Measurements from ENCODE around the gene SRSF11. TPM values are rescaled to one million over a fixed set of nuclear protein-coding genes. Genes with fewer than 3 reads are reported as not detected.
A peak's percentile ranks its signal among the peaks of the same experiment; 100 is the strongest.

Gene SRSF11
- total and polyA plus RNA-seq, 2 of the 4 experiments (the other 2 are of a cell fraction): 94.5 to 149 TPM

GRCh38 chr1:70220517-70221237 lies 503 bp upstream of the SRSF11 start (continued):
- no peak for TF ChIP-seq SMC3 (IDR thresholded peaks at IDR 0.05; ENCODE audit: low read depth, low read length)
- TF ChIP-seq RAD21 (IDR thresholded peaks at IDR 0.05; ENCODE audit: low read length): no peak

- Histone ChIP-seq H4K20me1 (ENCODE audit: insufficient read depth, low read length) (peaks cover 38% of the 10 kb centered on the region), H2BK20ac (ENCODE audit: low read depth, low read length) (no peak overlapping the region), H3K4me2 (ENCODE audit: low read depth, low read length) (peak overlapping the region; percentile 95), H2AK5ac (ENCODE audit: low read depth, low read length) (no peak overlapping the region), H3K79me1 (ENCODE audit: low read depth in 1 of 2, low read length in 2 of 2) (peaks cover 11 to 49% of the 10 kb centered on the region in 2 experiments), H3K9ac (ENCODE audit: low read depth, low read length) (peak overlapping the region; percentile 99), H3K14ac (replicated peaks; ENCODE audit: low read depth, low read length) (no peak overlapping the region), H3K23ac (ENCODE audit: low read depth, low read length) (no peak overlapping the region), H3K4me3 (ENCODE audit: insufficient read depth, low read depth, low read length) (peak overlapping the region; percentile 97; the same call in 1 of the 2 replicates), H3K9me1 (ENCODE audit: insufficient read depth, low read length) (peaks cover 4% of the 10 kb centered on the region; the same call in 1 of the 2 replicates), H4K8ac (ENCODE audit: low read depth in 2 of 2, low read length in 2 of 2) (no peak overlapping the region), H2AFZ (replicated peaks; ENCODE audit: low read length, poor library complexity) (no peak overlapping the region), H3K27ac (ENCODE audit: insufficient read depth, low read length) (no peak overlapping the region), H3K4ac (ENCODE audit: low read depth, low read length) (no peak overlapping the region), H4K5ac (ENCODE audit: low read depth, low read length) (no peak overlapping the region), H2AK9ac (replicated peaks; ENCODE audit: low read depth, low read length, poor library complexity) (no peak overlapping the region), H2BK120ac (ENCODE audit: low read depth, low read length) (no peak overlapping the region), H3K27me3 (ENCODE audit: control insufficient read depth, insufficient read depth, low read length) (no peaks in the 10 kb centered on the region), H3K56ac (ENCODE audit: extremely low read depth, insufficient read depth, low read length) (no peak overlapping the region), H3K18ac (ENCODE audit: low read depth, low read length) (no peak overlapping the region), H2BK15ac (ENCODE audit: low read depth, low read length) (no peak overlapping the region), H3K4me1 (ENCODE audit: control insufficient read depth, insufficient read depth, low read length) (peaks cover 4% of the 10 kb centered on the region), H3K9me3 (ENCODE audit: control insufficient read depth, insufficient read depth, low read length) (no peaks in the 10 kb centered on the region), H2BK5ac (ENCODE audit: low read depth, low read length, poor library complexity, severe bottlenecking) (peak overlapping the region; percentile 95), H3K36me3 (ENCODE audit: control insufficient read depth, insufficient read depth, low read length) (peaks cover 9% of the 10 kb centered on the region), H4K91ac (ENCODE audit: insufficient read depth, low read depth, low read length) (no peak overlapping the region)
- ATAC-seq (ENCODE audit: low read depth): no peak
- no CpG with 5 or more reads among the region's 3 CpGs for WGBS, 2 experiments (ENCODE audit: extremely low coverage in 2 of 2, insufficient read length in 1 of 2)
- dilution Hi-C loops (cut with HindIII; ENCODE audit: low sequenced_read_pairs, unreplicated experiment): no loop called here
- intact Hi-C loops (cut with micrococcal nuclease): loop anchor here (5.0 to 10.0 kb wide), 2 partner anchors 130 to 188 kb away; partner anchors contain the start of gene ANKRD13C
- ChIA-PET POLR2A (ENCODE audit: unreplicated experiment) (interaction anchor here (0.5 to 1.1 kb wide), 2 partner anchors 17 to 58 kb away, joined by 3 read pairs; partner anchors contain the start of gene LRRC40), CTCF (no interaction called here)
- in situ Hi-C loops (cut with MboI; ENCODE audit: low sequenced_read_pairs): no loop called here
- no TSS peak for BruUV-seq (replicated peaks)
- DNase-seq: no peak
- TF ChIP-seq NFE2L2 (IDR thresholded peaks at IDR 0.05; ENCODE audit: low read depth, low read length) (no peak), RCOR1 (IDR thresholded peaks at IDR 0.05; ENCODE audit: insufficient replicate concordance, low read length) (no peak), POLR2A (IDR thresholded peaks at IDR 0.05; ENCODE audit: low read depth, low read length) (no peak), MAFK (IDR thresholded peaks at IDR 0.05; ENCODE audit: low read depth, low read length) (no peak), SMC3 (IDR thresholded peaks at IDR 0.05; ENCODE audit: low read depth, low read length) (no peak), MXI1 (IDR thresholded peaks at IDR 0.05; ENCODE audit: borderline replicate concordance, low read depth, low read length) (no peak), CEBPB (IDR thresholded peaks at IDR 0.05; ENCODE audit: low read depth, low read length) (no peak), USF2 (IDR thresholded peaks at IDR 0.05; ENCODE audit: low read depth, low read length) (no peak), MAZ (IDR thresholded peaks at IDR 0.05; ENCODE audit: borderline replicate concordance, low read depth, low read length) (no peak), CTCF (conservative IDR thresholded peaks at IDR 0.05; ENCODE audit: low read depth, low read length) (no peak), ELK1 (IDR thresholded peaks at IDR 0.05; ENCODE audit: borderline replicate concordance, low read depth, low read length) (no peak)
Observed at GRCh38 chr1:70222716-70223235, 1.6 kb downstream of the SRSF11 start.
